IPS-18c (cell line): ENCODE data around the gene C12orf50.
"Not testable (repeated sequence)": the region's sequence is repeated elsewhere in the genome, so short reads cannot be mapped to it uniquely, and the experiment has no call there.

Experiments used
- H3K4me3 ChIP-seq: 2 replicates; pipeline ENCODE4 v1.7.0; 2013; ENCODE audit warnings: low read depth, mild to moderate bottlenecking, low read length, moderate library complexity; ENCODE audit not compliant: insufficient read depth
- H3K9me3 ChIP-seq: one replicate; pipeline ENCODE4 v1.6.1; 2013; ENCODE audit warnings: mild to moderate bottlenecking, low read length, moderate library complexity; ENCODE audit not compliant: control insufficient read depth, insufficient read depth

C12orf50 gene

DNA sequence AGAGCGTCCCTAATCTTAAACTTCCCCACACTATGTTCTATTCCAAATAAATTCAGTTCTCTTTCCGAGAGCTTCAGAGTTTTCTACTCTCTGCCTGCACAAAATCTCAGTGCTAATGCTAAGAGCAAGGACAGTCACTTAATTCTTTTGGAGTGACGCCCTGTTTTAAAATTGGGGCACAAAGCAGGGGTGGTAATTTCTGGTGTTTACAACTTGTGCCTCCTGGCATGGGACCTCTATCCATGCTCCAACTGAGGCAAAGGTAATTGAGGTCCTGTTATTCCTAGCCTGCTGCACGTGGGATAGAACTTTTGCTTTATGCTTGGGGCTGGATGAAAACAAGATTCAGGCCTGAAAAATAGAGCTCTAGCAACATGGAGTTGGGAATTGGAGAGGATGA is 22.9 kb downstream of the C12orf50 start:
- Histone ChIP-seq H3K4me3 (no peak overlapping the region), H3K9me3 (peaks cover 2% of the 10 kb centered on the region)

DNA sequence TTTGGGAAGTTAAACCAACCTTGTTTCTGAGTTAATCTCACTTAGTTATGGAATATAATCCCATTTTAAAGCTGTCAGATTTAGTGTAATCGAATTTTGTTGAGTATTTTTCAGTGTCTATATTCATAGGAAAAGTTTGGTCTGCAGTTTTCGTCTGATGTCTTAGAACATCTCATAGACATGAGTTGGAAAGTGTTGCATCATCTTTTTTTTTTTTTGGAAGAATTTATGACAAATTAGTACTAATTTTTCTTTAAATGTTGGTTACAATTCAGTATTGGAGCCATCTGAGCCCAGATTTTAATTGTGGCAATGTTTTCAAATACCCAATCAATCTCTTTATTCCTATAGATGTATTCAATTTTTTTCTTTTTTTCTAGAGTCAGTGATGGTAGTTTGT is 27.9 kb downstream of the C12orf50 start:
- H3K9me3 ChIP-seq: peaks cover under 1% of the 10 kb centered on the region
- no peak overlapping the region for H3K4me3 ChIP-seq

DNA sequence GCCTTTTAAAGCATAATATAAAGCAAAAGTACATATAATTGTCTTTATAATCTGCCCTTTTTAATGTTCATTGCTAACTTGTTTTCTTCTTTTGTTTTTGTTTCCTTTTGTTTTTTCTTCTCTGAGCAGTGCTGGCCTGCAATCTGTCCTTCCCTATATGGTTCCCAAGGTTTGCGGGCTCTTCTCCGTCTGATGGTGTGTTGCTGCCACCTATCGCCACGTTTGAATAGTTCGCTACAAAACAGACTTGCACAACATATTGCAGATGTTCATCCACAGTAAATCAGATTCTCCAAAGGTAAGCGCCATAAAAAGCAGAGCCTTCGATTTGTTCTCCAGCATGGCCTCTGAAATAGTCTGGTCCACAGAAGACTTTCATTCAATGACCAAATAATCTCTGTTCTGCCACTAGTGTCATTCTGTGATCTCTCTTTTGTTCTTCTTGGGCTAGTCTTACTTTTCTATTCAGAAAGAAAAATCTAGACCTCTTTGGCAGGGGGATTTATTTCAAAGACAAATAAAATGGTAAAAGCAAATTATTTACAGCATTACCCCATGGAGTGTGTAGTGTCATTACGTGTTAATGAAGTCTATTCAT is 33.5 kb downstream of the C12orf50 start:
- Histone ChIP-seq H3K4me3 (no peak overlapping the region), H3K9me3 (no peaks in the 10 kb centered on the region)

DNA sequence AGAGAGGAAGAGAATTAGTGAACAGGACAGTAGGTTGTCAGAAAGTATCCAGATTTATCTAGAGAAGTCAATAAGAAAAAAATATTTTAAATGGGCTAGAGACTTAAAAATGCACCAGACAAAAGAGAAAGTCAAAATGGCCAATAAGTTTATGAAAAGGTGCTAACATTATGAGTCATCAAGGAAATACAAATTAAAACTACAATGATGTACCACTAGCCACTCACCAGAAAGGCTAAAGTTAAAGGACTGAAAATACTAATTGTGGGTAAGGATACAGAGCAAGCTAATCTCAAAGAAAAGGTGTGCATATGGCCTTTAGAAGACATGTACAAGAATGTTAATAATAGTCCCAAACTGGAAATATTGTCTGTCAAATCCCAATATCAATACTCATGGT is 37.7 kb downstream of the C12orf50 start:
- Histone ChIP-seq H3K4me3 (no peak overlapping the region), H3K9me3 (no peaks in the 10 kb centered on the region)

DNA sequence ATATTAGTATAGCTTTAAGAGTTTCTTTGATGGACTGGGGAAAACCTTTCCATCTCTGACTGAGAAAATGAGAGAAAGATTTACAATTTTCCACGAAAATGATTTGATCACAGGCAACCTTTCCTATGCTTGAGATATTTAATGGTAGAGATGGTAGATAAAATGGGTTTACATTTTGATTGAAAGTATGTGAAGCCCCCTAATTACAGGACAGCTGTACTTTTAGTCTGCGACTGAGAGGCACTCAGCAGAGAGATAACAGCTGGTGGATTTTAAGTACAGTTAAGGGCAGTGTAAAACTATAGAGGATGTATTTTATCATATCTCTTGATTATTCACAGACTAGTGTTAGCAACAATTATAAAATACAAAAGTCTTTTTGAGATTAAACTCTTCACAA is 40.7 kb downstream of the C12orf50 start:
- H3K4me3 ChIP-seq: no peak overlapping the region

DNA sequence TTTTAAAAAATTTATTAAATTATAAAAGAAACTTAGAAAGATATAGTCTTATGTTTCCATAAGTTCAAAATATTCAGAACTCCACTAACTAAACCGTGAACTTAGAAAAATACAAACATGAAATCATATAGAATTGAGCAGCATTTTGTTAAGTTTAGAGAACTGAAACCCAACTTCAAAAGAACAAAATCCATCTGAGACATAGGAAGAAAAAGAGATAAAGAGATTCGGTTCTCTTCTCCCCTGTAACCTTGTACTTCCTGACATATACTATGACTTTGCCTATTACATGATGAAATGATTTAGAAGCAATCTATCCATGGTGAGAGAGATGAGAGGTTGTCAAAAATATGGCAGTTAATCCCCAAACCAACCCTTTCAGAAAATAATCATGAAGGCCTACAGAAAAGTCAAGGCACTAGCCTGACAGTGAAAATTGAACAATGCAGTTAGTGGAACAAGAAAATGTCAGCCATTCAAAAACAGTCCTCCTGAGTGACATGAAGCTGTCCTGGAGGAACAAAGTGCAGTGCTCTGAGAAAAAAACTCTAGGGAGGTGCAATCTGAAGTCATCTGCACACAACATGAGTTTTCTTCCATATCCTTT is 44.0 kb downstream of the C12orf50 start:
- Histone ChIP-seq H3K4me3 (no peak overlapping the region), H3K9me3 (no peaks in the 10 kb centered on the region)

More for the DNA sequence above, 40.7 kb downstream of the C12orf50 start:
- H3K9me3 ChIP-seq: no peaks in the 10 kb centered on the region

DNA sequence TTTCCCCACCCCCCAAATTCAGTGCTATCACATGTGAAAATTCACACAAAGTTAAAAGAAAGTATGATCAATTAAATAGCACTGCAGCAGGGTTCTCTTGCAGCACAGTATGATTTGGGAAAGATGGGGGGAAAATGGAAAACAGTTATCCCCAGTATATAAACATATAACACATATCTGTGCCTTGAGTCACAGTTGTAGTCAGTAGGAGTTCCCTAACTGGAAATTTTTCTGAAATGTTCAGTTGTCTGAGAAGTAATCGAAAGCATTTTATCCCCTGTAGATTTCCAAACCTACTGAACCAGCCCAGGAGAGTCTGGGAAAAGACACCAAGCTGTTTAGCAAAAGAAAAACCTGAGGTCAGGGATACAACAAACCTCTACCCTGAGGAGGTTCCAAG is 47.0 kb downstream of the C12orf50 start:
- H3K4me3 ChIP-seq: no peak overlapping the region
- no peaks in the 10 kb centered on the region for H3K9me3 ChIP-seq

DNA sequence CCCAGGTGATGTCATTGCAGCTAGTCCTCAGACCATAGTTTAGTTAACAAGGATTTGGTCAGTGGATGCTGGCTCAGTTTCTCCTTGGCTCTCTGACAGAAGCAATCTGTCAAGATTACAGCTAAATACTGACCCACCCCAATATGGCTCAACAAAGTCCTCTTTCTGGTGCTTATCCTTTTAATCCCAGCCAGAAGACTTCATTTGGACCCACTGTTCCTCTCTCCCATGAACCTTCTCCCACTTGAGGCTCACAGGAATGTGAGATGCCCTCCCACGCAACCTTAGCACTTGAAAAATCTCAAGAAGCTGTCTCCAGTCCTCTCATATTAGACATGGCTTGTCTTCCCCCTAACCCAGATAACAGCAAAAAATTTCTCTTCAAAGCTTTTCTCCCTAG is 47.7 kb downstream of the C12orf50 start:
- no peak overlapping the region for H3K4me3 ChIP-seq
- no peaks in the 10 kb centered on the region for H3K9me3 ChIP-seq

DNA sequence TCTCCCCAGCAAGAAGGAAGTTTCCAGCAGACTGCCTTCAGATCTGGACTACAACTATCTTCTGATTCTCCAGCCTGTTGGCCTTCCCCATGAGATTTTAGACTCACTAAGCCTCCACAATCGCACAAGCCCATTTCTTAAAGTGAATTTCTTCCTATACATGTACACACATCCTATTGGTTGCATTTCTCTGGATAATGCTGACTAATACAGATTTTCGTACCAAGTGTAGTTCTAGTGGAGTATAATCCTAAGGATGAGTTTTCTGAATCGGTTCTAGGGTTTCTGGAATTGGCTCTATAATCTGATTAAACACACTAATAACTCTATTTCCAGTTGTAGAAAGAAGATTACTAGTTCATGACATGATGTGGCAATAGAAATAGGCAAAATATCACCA is 53.3 kb downstream of the C12orf50 start:
- H3K4me3 ChIP-seq: no peak overlapping the region
- H3K9me3 ChIP-seq: no peaks in the 10 kb centered on the region

DNA sequence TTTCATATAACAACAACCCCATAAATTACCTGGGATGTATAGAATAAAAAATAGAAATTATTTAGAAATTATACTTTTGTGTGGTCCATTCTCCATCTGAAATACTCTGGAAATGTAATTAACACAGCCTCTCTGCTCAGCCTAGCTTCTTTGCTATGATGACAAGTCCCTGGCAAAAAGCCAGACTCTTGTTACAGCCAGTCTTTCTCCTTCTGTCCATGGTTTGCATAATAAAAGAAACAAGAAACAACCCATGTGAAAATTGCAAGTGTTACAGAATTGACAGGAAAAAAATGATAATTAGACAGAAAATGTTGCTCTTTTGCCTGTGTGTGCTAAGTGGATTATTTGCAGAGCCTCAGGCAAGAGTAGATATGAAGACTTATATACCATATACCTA is 61.3 kb downstream of the C12orf50 start:
- Histone ChIP-seq H3K4me3 (no peak overlapping the region), H3K9me3 (no peaks in the 10 kb centered on the region)

DNA sequence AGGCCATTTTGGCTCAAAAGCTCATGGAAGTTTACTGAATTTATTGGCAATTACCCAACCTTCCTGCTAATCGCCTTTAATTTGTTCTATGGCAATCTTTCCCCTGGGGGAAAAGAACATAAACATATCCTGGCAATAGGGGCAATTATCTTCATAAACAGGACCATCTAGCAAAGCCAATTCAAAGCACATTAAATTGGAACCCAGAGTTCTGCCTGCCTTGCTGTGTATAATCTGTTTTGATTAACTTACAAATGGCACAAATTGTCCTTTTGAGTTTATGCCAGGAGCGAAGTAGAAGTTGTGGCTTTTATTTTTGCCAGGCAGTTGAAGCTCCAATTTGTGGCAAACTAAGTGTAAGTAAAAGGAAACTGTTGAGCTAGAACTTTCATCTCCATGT is 68.6 kb downstream of the C12orf50 start:
- H3K4me3 ChIP-seq: no peak overlapping the region
- H3K9me3 ChIP-seq: no peaks in the 10 kb centered on the region

DNA sequence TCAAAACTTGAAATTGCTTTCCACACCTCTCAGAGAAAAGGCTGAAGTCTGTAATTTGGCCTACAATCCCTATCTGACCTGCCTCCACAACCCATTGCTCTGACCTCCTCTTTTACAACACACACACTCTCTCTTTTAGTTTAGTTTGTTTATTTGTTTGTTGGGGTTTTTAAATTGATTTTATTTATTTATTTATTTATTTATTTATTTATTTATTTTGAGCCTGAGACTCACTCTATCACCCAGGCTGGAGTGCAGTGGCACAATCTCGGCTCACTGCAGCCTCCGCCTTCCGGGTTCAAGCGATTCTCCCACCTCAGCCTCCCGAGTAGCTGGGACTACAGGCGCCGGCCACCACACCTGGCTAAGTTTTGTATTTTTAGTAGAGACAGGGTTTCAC is 75.2 kb downstream of the C12orf50 start:
- not testable (repeated sequence) for H3K4me3 ChIP-seq

DNA sequence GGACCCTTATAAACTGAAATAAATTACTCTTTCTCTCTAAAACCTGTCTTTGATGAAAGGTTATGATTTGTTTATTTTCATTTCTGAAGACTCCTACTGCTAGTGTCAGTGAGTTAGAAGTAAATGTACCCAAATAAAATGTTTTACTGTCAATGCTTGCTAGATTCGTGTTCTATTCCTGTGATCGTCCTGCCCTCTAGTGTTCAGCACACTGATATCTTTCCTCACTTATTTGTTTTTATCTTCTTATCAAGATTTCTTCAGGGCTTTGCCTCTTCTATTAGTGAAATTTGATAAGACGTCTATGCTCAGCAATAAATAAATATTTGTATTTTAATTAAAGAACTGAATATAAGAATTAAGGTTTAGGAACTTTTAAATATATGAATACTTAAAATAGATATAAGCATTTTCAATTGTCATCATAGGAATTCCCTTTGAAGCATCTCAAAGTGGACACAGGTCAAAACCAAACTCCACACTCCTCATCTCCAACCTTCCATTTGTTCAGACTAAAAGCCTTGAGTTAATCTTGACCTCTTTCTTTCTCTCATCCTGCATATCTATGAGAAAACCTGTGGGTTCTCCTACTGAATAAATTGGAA is 75.8 kb downstream of the C12orf50 start:
- Histone ChIP-seq H3K4me3 (no peak overlapping the region), H3K9me3 (no peaks in the 10 kb centered on the region)

More for the DNA sequence above, 75.2 kb downstream of the C12orf50 start:
- not testable (repeated sequence) for H3K9me3 ChIP-seq

DNA sequence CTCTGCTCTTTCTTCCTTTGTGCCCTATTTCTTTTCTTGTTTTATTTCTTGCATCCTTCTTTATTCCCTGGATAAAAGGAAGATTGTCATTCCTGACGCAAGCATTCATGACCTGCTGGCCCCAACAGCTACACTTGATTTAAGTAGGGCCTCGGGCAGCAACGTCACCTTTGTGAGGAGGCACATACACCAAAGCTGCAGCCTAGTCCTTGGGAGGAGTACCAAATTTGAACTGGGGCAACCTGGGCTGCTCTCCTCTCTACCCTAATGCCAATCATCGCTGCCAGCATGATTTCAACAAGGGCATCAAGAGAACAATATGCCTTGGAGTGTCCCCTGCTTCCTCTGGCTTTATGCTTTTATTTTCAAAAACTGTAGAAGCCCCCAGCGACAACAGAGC is 76.4 kb downstream of the C12orf50 start:
- no peaks in the 10 kb centered on the region for H3K9me3 ChIP-seq
- no peak overlapping the region for H3K4me3 ChIP-seq

DNA sequence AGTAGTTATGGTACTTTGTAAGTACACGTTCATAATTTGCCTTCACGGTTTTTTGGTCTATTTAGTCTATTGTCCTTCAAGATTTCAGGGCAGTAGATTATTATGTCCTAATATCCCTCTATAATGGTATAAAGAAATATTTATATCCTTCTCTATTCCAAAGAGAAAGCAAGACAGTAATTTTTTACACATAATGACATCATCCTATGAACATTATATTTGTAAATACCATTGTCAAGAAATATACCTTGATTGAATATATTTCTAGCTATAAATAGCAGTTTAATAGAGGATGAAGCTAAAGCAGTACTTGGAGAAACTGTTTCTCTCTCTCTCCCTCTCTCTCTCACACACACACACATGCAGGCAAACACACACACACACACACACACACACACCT is 77.0 kb downstream of the C12orf50 start:
- Histone ChIP-seq H3K4me3 (no peak overlapping the region), H3K9me3 (no peaks in the 10 kb centered on the region)

DNA sequence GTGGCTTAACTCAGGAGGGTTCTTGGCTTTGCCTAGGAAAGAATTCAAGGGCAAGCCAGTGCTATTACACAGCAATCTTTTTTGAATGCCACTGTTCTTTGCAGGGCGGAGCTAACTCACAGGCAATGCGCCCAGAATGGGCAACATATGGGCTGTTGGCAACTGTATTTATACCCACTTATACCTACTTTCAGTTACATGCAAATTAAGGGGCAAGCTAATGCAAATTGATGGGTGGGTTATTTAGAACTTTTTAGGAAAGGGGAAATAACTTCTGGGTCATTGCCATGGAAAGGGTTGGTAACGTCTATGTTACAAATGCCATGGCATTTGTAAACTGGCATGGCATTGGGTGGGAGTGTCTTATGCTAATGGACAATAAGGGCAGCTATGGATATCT is 85.4 kb downstream of the C12orf50 start:
- Histone ChIP-seq H3K9me3 (no peaks in the 10 kb centered on the region), H3K4me3 (no peak overlapping the region)

DNA sequence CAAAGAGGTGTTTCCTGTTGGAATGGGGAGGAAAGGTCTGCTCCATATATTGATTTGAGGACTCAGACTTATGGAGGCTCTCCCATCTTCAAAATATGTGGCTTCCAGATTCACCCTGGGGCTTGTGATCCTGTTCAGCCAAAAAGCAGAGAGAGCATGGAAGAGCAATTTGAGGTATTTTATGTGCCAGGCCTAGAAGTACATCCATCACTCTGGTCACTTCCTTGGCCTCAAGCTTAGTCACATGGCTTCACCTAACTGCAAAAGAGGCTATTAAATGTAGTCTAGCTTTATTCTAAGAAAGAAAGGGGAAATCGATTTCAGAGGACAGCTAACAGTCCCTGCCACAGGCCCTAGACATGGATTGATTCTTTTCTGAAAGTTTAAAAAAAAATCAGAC is 86.2 kb downstream of the C12orf50 start:
- no peaks in the 10 kb centered on the region for H3K9me3 ChIP-seq

DNA sequence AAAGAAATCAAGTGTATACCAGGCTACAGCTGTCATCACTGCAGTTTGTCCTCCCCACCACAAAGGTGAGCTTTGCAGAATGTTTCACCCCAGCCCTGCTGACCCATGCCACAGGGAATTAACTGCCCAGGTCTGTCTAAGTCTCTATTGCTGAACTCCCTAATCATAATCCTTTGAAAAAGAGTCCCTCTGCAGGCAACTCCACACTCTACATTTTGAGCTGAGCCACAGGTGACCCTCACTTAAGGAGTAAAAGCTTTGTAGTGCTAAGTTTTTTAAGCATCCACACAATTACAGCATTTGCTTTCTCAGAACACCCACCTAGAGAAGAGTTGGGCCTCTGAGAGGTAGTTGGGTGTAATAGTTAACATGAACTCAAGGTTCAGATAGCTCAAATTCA is 90.0 kb downstream of the C12orf50 start:
- Histone ChIP-seq H3K9me3 (peaks cover 4% of the 10 kb centered on the region), H3K4me3 (no peak overlapping the region)

More for the DNA sequence above, 86.2 kb downstream of the C12orf50 start:
- H3K4me3 ChIP-seq: no peak overlapping the region

DNA sequence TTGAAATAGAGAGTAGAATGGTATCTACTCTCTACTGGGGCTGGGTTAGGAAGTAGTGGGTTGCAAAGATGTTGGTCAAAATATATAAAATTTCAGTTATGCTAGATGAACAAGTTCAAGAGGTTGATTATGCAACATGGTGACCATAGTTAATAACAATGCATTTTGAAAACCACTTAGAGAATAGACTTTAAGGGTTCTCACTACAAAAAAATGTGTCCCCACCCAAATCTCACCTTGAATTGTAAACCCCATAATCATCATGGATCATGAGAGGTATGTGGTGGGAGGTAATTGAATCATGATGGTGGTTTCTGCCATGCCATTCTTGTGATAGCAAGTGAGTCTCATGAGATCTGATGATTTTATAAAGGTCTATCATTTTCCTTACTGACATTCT is 94.0 kb downstream of the C12orf50 start:
- Histone ChIP-seq H3K4me3 (no peak overlapping the region), H3K9me3 (peaks cover 4% of the 10 kb centered on the region)
